Measurements from ENCODE around the gene MTIF3. TPM values are rescaled to one million over a fixed set of nuclear protein-coding genes. Genes with fewer than 3 reads are reported as not detected.
"Not testable (repeated sequence)": the region's sequence is repeated elsewhere in the genome, so short reads cannot be mapped to it uniquely, and the experiment has no call there.

Gene MTIF3
- total and polyA plus RNA-seq, 9 donors: 50.2 to 62.0 (median 53.3) TPM

GRCh38 chr13:27403727-27404385 lies 46.5 kb downstream of the MTIF3 start:
- Histone ChIP-seq H3K27ac (ENCODE audit: low read length) (peak overlapping the region; percentile 65), H3K36me3 (ENCODE audit: control insufficient read depth, insufficient read depth, low read length) (no peaks in the 10 kb centered on the region), H3K27me3 (ENCODE audit: control insufficient read depth, insufficient read depth, low read length) (no peaks in the 10 kb centered on the region), H3K4me1 (ENCODE audit: control insufficient read depth, insufficient read depth, low read length) (peaks cover 33% of the 10 kb centered on the region), H3K4me3 (ENCODE audit: low read length) (no peak overlapping the region), H3K9me3 (replicated peaks; ENCODE audit: control insufficient read depth, low read depth, low read length) (no peaks in the 10 kb centered on the region)
- WGBS (ENCODE audit: insufficient coverage): 14% methylated on average over 5 of the region's 10 CpGs
- DNase-seq: no peak

GRCh38 chr13:27403203-27403678 lies 47.1 kb downstream of the MTIF3 start:
- Histone ChIP-seq H3K9me3 (replicated peaks; ENCODE audit: control insufficient read depth, low read depth, low read length) (no peaks in the 10 kb centered on the region), H3K27me3 (ENCODE audit: control insufficient read depth, insufficient read depth, low read length) (no peaks in the 10 kb centered on the region), H3K4me1 (ENCODE audit: control insufficient read depth, insufficient read depth, low read length) (peaks cover 33% of the 10 kb centered on the region), H3K36me3 (ENCODE audit: control insufficient read depth, insufficient read depth, low read length) (no peaks in the 10 kb centered on the region), H3K4me3 (ENCODE audit: low read length) (no peak overlapping the region), H3K27ac (ENCODE audit: low read length) (peak overlapping the region; percentile 65)
- DNase-seq: peak; percentile 77
- 17% methylated on average over 1 of the region's 3 CpGs for WGBS (ENCODE audit: insufficient coverage)

GRCh38 chr13:27401210-27401609 lies 49.2 kb downstream of the MTIF3 start:
- WGBS (ENCODE audit: insufficient coverage): 0% methylated on average over 1 of the region's 3 CpGs
- no peak overlapping the region for H3K4me3 ChIP-seq (ENCODE audit: low read length)
- DNase-seq: peak; percentile 52

GRCh38 chr13:27400405-27400804 lies 50.0 kb downstream of the MTIF3 start:
- DNase-seq; H3K36me3 ChIP-seq (ENCODE audit: control insufficient read depth, insufficient read depth, low read length); H3K9me3 ChIP-seq (replicated peaks; ENCODE audit: control insufficient read depth, low read depth, low read length); H3K27me3 ChIP-seq (ENCODE audit: control insufficient read depth, insufficient read depth, low read length); H3K27ac ChIP-seq (ENCODE audit: low read length); H3K4me3 ChIP-seq (ENCODE audit: low read length): not testable (repeated sequence)
- H3K4me1 ChIP-seq (ENCODE audit: control insufficient read depth, insufficient read depth, low read length): peaks cover 26% of the 10 kb centered on the region
- WGBS (ENCODE audit: insufficient coverage): 83% methylated on average over 4 of the region's 6 CpGs

More at GRCh38 chr13:27401210-27401609, 49.2 kb downstream of the MTIF3 start:
- no peaks in the 10 kb centered on the region for H3K27me3 ChIP-seq (ENCODE audit: control insufficient read depth, insufficient read depth, low read length)
- H3K9me3 ChIP-seq (replicated peaks; ENCODE audit: control insufficient read depth, low read depth, low read length): no peaks in the 10 kb centered on the region
- H3K27ac ChIP-seq (ENCODE audit: low read length): no peak overlapping the region
- H3K36me3 ChIP-seq (ENCODE audit: control insufficient read depth, insufficient read depth, low read length): no peaks in the 10 kb centered on the region
- H3K4me1 ChIP-seq (ENCODE audit: control insufficient read depth, insufficient read depth, low read length): peaks cover 31% of the 10 kb centered on the region

GRCh38 chr13:27398360-27398759 lies 52.0 kb downstream of the MTIF3 start:
- Histone ChIP-seq H3K36me3 (ENCODE audit: control insufficient read depth, insufficient read depth, low read length) (no peaks in the 10 kb centered on the region), H3K27ac (ENCODE audit: low read length) (no peak overlapping the region), H3K27me3 (ENCODE audit: control insufficient read depth, insufficient read depth, low read length) (peaks cover 4% of the 10 kb centered on the region), H3K9me3 (replicated peaks; ENCODE audit: control insufficient read depth, low read depth, low read length) (no peaks in the 10 kb centered on the region), H3K4me3 (ENCODE audit: low read length) (no peak overlapping the region), H3K4me1 (ENCODE audit: control insufficient read depth, insufficient read depth, low read length) (peaks cover 6% of the 10 kb centered on the region)
- DNase-seq: no peak
- WGBS (ENCODE audit: insufficient coverage): 79% methylated on average over 3 of the region's 4 CpGs

- DNase-seq: no peak
- Histone ChIP-seq H3K27ac (ENCODE audit: low read length) (no peak overlapping the region), H3K4me1 (ENCODE audit: control insufficient read depth, insufficient read depth, low read length) (no peaks in the 10 kb centered on the region), H3K36me3 (ENCODE audit: control insufficient read depth, insufficient read depth, low read length) (no peaks in the 10 kb centered on the region), H3K27me3 (ENCODE audit: control insufficient read depth, insufficient read depth, low read length) (peaks cover 4% of the 10 kb centered on the region), H3K4me3 (ENCODE audit: low read length) (no peak overlapping the region), H3K9me3 (replicated peaks; ENCODE audit: control insufficient read depth, low read depth, low read length) (no peaks in the 10 kb centered on the region)
- 26% methylated on average over 2 of the region's 7 CpGs for WGBS (ENCODE audit: insufficient coverage)
Observed at GRCh38 chr13:27396252-27396846, 54.0 kb downstream of the MTIF3 start.

GRCh38 chr13:27395007-27395510 lies 55.3 kb downstream of the MTIF3 start:
- Histone ChIP-seq H3K27ac (ENCODE audit: low read length) (no peak overlapping the region), H3K4me3 (ENCODE audit: low read length) (no peak overlapping the region), H3K36me3 (ENCODE audit: control insufficient read depth, insufficient read depth, low read length) (no peaks in the 10 kb centered on the region), H3K4me1 (ENCODE audit: control insufficient read depth, insufficient read depth, low read length) (no peaks in the 10 kb centered on the region), H3K27me3 (ENCODE audit: control insufficient read depth, insufficient read depth, low read length) (peaks cover 4% of the 10 kb centered on the region), H3K9me3 (replicated peaks; ENCODE audit: control insufficient read depth, low read depth, low read length) (no peaks in the 10 kb centered on the region)
- 45% methylated on average over 8 of the region's 14 CpGs for WGBS (ENCODE audit: insufficient coverage)
- no peak for DNase-seq

GRCh38 chr13:27393101-27393500 lies 57.3 kb downstream of the MTIF3 start:
- Histone ChIP-seq H3K27me3 (ENCODE audit: control insufficient read depth, insufficient read depth, low read length) (peaks cover 4% of the 10 kb centered on the region), H3K9me3 (replicated peaks; ENCODE audit: control insufficient read depth, low read depth, low read length) (no peaks in the 10 kb centered on the region), H3K4me1 (ENCODE audit: control insufficient read depth, insufficient read depth, low read length) (no peaks in the 10 kb centered on the region), H3K36me3 (ENCODE audit: control insufficient read depth, insufficient read depth, low read length) (no peaks in the 10 kb centered on the region), H3K27ac (ENCODE audit: low read length) (no peak overlapping the region), H3K4me3 (ENCODE audit: low read length) (no peak overlapping the region)
- DNase-seq: no peak
- WGBS (ENCODE audit: insufficient coverage): 33% methylated on average over 1 of the region's 4 CpGs

- WGBS (ENCODE audit: insufficient coverage): 0% methylated on average over 1 of the region's 2 CpGs
- Histone ChIP-seq H3K27ac (ENCODE audit: low read length) (no peak overlapping the region), H3K36me3 (ENCODE audit: control insufficient read depth, insufficient read depth, low read length) (no peaks in the 10 kb centered on the region), H3K9me3 (replicated peaks; ENCODE audit: control insufficient read depth, low read depth, low read length) (no peaks in the 10 kb centered on the region), H3K27me3 (ENCODE audit: control insufficient read depth, insufficient read depth, low read length) (peaks cover 4% of the 10 kb centered on the region), H3K4me1 (ENCODE audit: control insufficient read depth, insufficient read depth, low read length) (no peaks in the 10 kb centered on the region), H3K4me3 (ENCODE audit: low read length) (no peak overlapping the region)
- no peak for DNase-seq
Observed at GRCh38 chr13:27391471-27391870, 58.9 kb downstream of the MTIF3 start.

- H3K9me3 ChIP-seq (replicated peaks; ENCODE audit: control insufficient read depth, low read depth, low read length): no peaks in the 10 kb centered on the region
- H3K27me3 ChIP-seq (ENCODE audit: control insufficient read depth, insufficient read depth, low read length): peaks cover 2% of the 10 kb centered on the region
- no peak overlapping the region for H3K4me3 ChIP-seq (ENCODE audit: low read length)
- H3K36me3 ChIP-seq (ENCODE audit: control insufficient read depth, insufficient read depth, low read length): no peaks in the 10 kb centered on the region
- 76% methylated on average over 4 of the region's 7 CpGs for WGBS (ENCODE audit: insufficient coverage)
- DNase-seq: no peak
- H3K4me1 ChIP-seq (ENCODE audit: control insufficient read depth, insufficient read depth, low read length): no peaks in the 10 kb centered on the region
- no peak overlapping the region for H3K27ac ChIP-seq (ENCODE audit: low read length)
Observed at GRCh38 chr13:27389891-27390290, 60.5 kb downstream of the MTIF3 start.
